IMR-90 (cell line): Measurements from ENCODE around the gene RNF123. TPM values are rescaled to one million over a fixed set of nuclear protein-coding genes. Genes with fewer than 3 reads are reported as not detected.
A peak's percentile ranks its signal among the peaks of the same experiment; 100 is the strongest.

ENCODE experiments used
- ATAC-seq: fragments of 200-7000 bp; cut with Tn5 transposase; 2 replicates; pipeline ENCODE4 v1.9.1; 2020; ENCODE audit warnings: low read depth, mild to moderate bottlenecking, moderate library complexity
- BruUV-seq: library from RNA; stranded (reverse); fragments of 400-500 nt; replicated peaks from 2 replicates; lab custom pipeline; 2021; lab: Mats Ljungman, UMichigan
- CTCF ChIA-PET: fragments of 300-600 bp; formaldehyde crosslinking; extraction: SDS; loops from one replicate; lab custom pipeline; 2021; ENCODE audit warnings: antibody characterized with exemption; lab: Yijun Ruan, JAX
- POLR2A ChIA-PET: fragments of 300-600 bp; sonication (Branson Sonifier 250); formaldehyde crosslinking; loops from one replicate; lab custom pipeline; 2022; ENCODE audit warnings: antibody characterized with exemption; ENCODE audit not compliant: unreplicated experiment; lab: Charles Lee
- DNase-seq: peaks from one replicate; pipeline ENCODE4 v3.0.0; 2013
- H2AFZ ChIP-seq: replicated peaks from 2 replicates; pipeline ENCODE3; 2013; ENCODE audit warnings: low read length, mild to moderate bottlenecking; ENCODE audit not compliant: poor library complexity
- H2AK5ac ChIP-seq: 2 replicates; pipeline ENCODE4 v1.6.1; 2013; ENCODE audit warnings: low read depth, low read length, inconsistent platforms
- H2AK9ac ChIP-seq: replicated peaks from 2 replicates; pipeline ENCODE3; 2013; ENCODE audit warnings: mild to moderate bottlenecking, low read depth, low read length, moderate library complexity; ENCODE audit not compliant: poor library complexity
- H2BK120ac ChIP-seq: 2 replicates; pipeline ENCODE4 v1.6.1; 2013; ENCODE audit warnings: low read depth, low read length, inconsistent platforms
- H2BK15ac ChIP-seq: 3 replicates; pipeline ENCODE4 v1.6.1; 2013; ENCODE audit warnings: low read depth, low read length, inconsistent platforms
- H2BK20ac ChIP-seq: 2 replicates; pipeline ENCODE4 v1.6.1; 2013; ENCODE audit warnings: low read depth, mild to moderate bottlenecking, inconsistent platforms, low read length, moderate library complexity
- H2BK5ac ChIP-seq: 2 replicates; pipeline ENCODE4 v1.6.1; 2013; ENCODE audit warnings: mild to moderate bottlenecking, low read depth, low read length, inconsistent platforms; ENCODE audit not compliant: poor library complexity, severe bottlenecking
- H3K14ac ChIP-seq: replicated peaks from 2 replicates; pipeline ENCODE4 v1.6.1; 2013; ENCODE audit warnings: low read depth, low read length, inconsistent platforms
- H3K18ac ChIP-seq: 2 replicates; pipeline ENCODE4 v1.6.1; 2013; ENCODE audit warnings: low read depth, low read length, control low read depth
- H3K23ac ChIP-seq: 2 replicates; pipeline ENCODE4 v1.6.1; 2013; ENCODE audit warnings: low read depth, low read length, inconsistent platforms
- H3K27ac ChIP-seq: 2 replicates; pipeline ENCODE4 v1.5.1; 2013; ENCODE audit warnings: mild to moderate bottlenecking, control low read depth, low read length; ENCODE audit not compliant: insufficient read depth
- H3K27me3 ChIP-seq: 2 replicates; pipeline ENCODE4 v1.6.1; 2013; ENCODE audit warnings: low read length; ENCODE audit not compliant: control insufficient read depth, insufficient read depth
- H3K36me3 ChIP-seq: 2 replicates; pipeline ENCODE4 v1.6.1; 2013; ENCODE audit warnings: low read length, mixed read lengths; ENCODE audit not compliant: control insufficient read depth, insufficient read depth
- H3K4ac ChIP-seq: 2 replicates; pipeline ENCODE4 v1.6.1; 2013; ENCODE audit warnings: low read depth, low read length, inconsistent platforms
- H3K4me1 ChIP-seq: 2 replicates; pipeline ENCODE4 v1.6.1; 2013; ENCODE audit warnings: low read length, mixed read lengths; ENCODE audit not compliant: control insufficient read depth, insufficient read depth
- H3K4me2 ChIP-seq: 2 replicates; pipeline ENCODE4 v1.6.1; 2013; ENCODE audit warnings: low read depth, mild to moderate bottlenecking, control low read depth, low read length, moderate library complexity
- H3K4me3 ChIP-seq: 2 replicates; pipeline ENCODE4 v1.5.1; 2013; ENCODE audit warnings: low read depth, mild to moderate bottlenecking, control low read depth, low read length, moderate library complexity; ENCODE audit not compliant: insufficient read depth
- H3K56ac ChIP-seq: 2 replicates; pipeline ENCODE4 v1.6.1; 2013; ENCODE audit warnings: low read length, inconsistent platforms; ENCODE audit not compliant: insufficient read depth; ENCODE audit errors: extremely low read depth
- H3K79me1 ChIP-seq, 2 experiments: 2 replicates each; pipeline ENCODE4 v1.6.1; 2013; ENCODE audit warnings: low read length in 2 of 2, inconsistent platforms in 1 of 2, low read depth in 1 of 2
- H3K9ac ChIP-seq: 2 replicates; pipeline ENCODE4 v1.6.1; 2013; ENCODE audit warnings: low read depth, low read length, control low read depth
- H3K9me1 ChIP-seq: 2 replicates; pipeline ENCODE4 v1.6.1; 2013; ENCODE audit warnings: low read length, inconsistent platforms; ENCODE audit not compliant: insufficient read depth
- H3K9me3 ChIP-seq: 2 replicates; pipeline ENCODE4 v1.6.1; 2013; ENCODE audit warnings: low read length; ENCODE audit not compliant: control insufficient read depth, insufficient read depth
- H4K20me1 ChIP-seq: 2 replicates; pipeline ENCODE4 v1.6.1; 2013; ENCODE audit warnings: low read length, inconsistent platforms; ENCODE audit not compliant: insufficient read depth
- H4K5ac ChIP-seq: 2 replicates; pipeline ENCODE4 v1.6.1; 2013; ENCODE audit warnings: mild to moderate bottlenecking, low read depth, low read length, control low read depth
- H4K8ac ChIP-seq, 2 experiments: 2 replicates each; pipeline ENCODE4 v1.6.1; 2013; ENCODE audit warnings: low read depth in 2 of 2, low read length in 2 of 2, control low read depth in 1 of 2, inconsistent platforms in 1 of 2
- H4K91ac ChIP-seq: 2 replicates; pipeline ENCODE4 v1.6.1; 2013; ENCODE audit warnings: low read depth, low read length, inconsistent platforms; ENCODE audit not compliant: insufficient read depth
- CHD1 ChIP-seq: IDR thresholded peaks from 2 replicates; pipeline ENCODE4 v1.6.1; 2012; ENCODE audit warnings: low read depth, low read length, improper control_type of control experiment
- MAFK ChIP-seq: IDR thresholded peaks from 2 replicates; pipeline ENCODE4 v1.6.1; 2012; ENCODE audit warnings: low read depth, low read length, improper control_type of control experiment
- MAZ ChIP-seq: IDR thresholded peaks from 2 replicates; pipeline ENCODE4 v1.6.1; 2012; ENCODE audit warnings: low read depth, mild to moderate bottlenecking, low read length, improper control_type of control experiment, moderate library complexity, borderline replicate concordance
- MXI1 ChIP-seq: IDR thresholded peaks from 2 replicates; pipeline ENCODE4 v1.6.1; 2012; ENCODE audit warnings: low read depth, mild to moderate bottlenecking, low read length, moderate library complexity, borderline replicate concordance
- POLR2A ChIP-seq: IDR thresholded peaks from 2 replicates; pipeline ENCODE4 v1.6.1; 2012; ENCODE audit warnings: mild to moderate bottlenecking, low read depth, low read length
- RFX5 ChIP-seq: IDR thresholded peaks from 2 replicates; pipeline ENCODE4 v1.8.0; 2012; ENCODE audit warnings: low read depth, mild to moderate bottlenecking, low read length, moderate library complexity
- SMC3 ChIP-seq: fragments of 150-350 bp; IDR thresholded peaks from 2 replicates; pipeline ENCODE4 v1.6.1; 2016; ENCODE audit warnings: low read depth, mild to moderate bottlenecking, antibody characterized with exemption, low read length, moderate library complexity
- USF2 ChIP-seq: fragments of 150-350 bp; IDR thresholded peaks from 2 replicates; pipeline ENCODE4 v1.6.1; 2017; ENCODE audit warnings: mild to moderate bottlenecking, antibody characterized with exemption, low read length, low read depth
- WGBS, 2 experiments: methylation state at CpG; one replicate each; pipeline versions ENCODE4 v1.1.5 to v1.1.7; 2013; ENCODE audit warnings: missing lambda C conversion rate in 2 of 2; ENCODE audit not compliant: insufficient read length in 1 of 2; ENCODE audit errors: extremely low coverage in 2 of 2; 5-methylcytosine and 5-hydroxymethylcytosine counted together
- dilution Hi-C: fragments of 300-500 bp; cut with HindIII; formaldehyde crosslinking; loops from one replicate; pipeline ENCODE4 v1.14.3; 2018; ENCODE audit warnings: low sequenced_read_pairs; ENCODE audit not compliant: unreplicated experiment
- in situ Hi-C: fragments of 300-500 bp; cut with MboI; formaldehyde crosslinking; loops from 3 replicates; pipeline ENCODE4 v1.14.3; 2019; ENCODE audit warnings: low sequenced_read_pairs, inconsistent platforms, mixed read lengths
- intact Hi-C: fragments of 100-400 bp; cut with micrococcal nuclease; formaldehyde crosslinking; loops from 2 replicates; pipeline ENCODE4 v1.10.0; 2022
- polyA plus RNA-seq, 3 experiments: library from polyadenylated mRNA; depleted of rRNA; stranded (reverse); fragments of >200 nt; gene quantifications; 2 replicates each; pipeline ENCODE4 v1.2.3, GENCODE V29; 2012; ENCODE audit warnings: low replicate concordance in 1 of 3
- total RNA-seq: library from RNA; depleted of rRNA; stranded (reverse); fragments of >200 nt; gene quantifications from 2 replicates; pipeline ENCODE4 v1.2.3, GENCODE V29; 2012
- TF ChIP-seq, protein P1 (sequence below): conservative IDR thresholded peaks from 2 replicates; pipeline ENCODE4 v1.5.1; 2012; ENCODE audit warnings: mild to moderate bottlenecking, low read depth, low read length, improper control_type of control experiment

Gene RNF123
- total and polyA plus RNA-seq, 2 of the 4 experiments (the other 2 are of a cell fraction) = 13.4 to 37.7 TPM

- intact Hi-C loops = no loop called here
- ATAC-seq = peak; percentile 16; the same call in 1 of the 2 replicates
- BruUV-seq = no TSS peak
Observed at GRCh38 chr3:49668414-49668797, 21.0 kb upstream of the RNF123 start.

More at GRCh38 chr3:49668414-49668797, 21.0 kb upstream of the RNF123 start:
- no peaks in the 10 kb centered on the region for H3K9me3 ChIP-seq
- no peak overlapping the region for H3K14ac ChIP-seq
- no peak overlapping the region for H3K18ac ChIP-seq
- H3K36me3 ChIP-seq = no peaks in the 10 kb centered on the region
- peak overlapping the region; percentile 13 for H2AFZ ChIP-seq
- no peak overlapping the region for H2AK9ac ChIP-seq
- TF ChIP-seq POLR2A (no peak), RFX5 (no peak), MAFK (no peak), SMC3 (no peak), MAZ (no peak), MXI1 (no peak), USF2 (no peak), CHD1 (no peak)
- TF ChIP-seq, protein P1, sequence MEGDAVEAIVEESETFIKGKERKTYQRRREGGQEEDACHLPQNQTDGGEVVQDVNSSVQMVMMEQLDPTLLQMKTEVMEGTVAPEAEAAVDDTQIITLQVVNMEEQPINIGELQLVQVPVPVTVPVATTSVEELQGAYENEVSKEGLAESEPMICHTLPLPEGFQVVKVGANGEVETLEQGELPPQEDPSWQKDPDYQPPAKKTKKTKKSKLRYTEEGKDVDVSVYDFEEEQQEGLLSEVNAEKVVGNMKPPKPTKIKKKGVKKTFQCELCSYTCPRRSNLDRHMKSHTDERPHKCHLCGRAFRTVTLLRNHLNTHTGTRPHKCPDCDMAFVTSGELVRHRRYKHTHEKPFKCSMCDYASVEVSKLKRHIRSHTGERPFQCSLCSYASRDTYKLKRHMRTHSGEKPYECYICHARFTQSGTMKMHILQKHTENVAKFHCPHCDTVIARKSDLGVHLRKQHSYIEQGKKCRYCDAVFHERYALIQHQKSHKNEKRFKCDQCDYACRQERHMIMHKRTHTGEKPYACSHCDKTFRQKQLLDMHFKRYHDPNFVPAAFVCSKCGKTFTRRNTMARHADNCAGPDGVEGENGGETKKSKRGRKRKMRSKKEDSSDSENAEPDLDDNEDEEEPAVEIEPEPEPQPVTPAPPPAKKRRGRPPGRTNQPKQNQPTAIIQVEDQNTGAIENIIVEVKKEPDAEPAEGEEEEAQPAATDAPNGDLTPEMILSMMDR = no peak
- ChIA-PET POLR2A (no interaction called here), CTCF (no interaction called here)
- no peak overlapping the region for H4K5ac ChIP-seq
- peaks cover 6% of the 10 kb centered on the region for H3K4me1 ChIP-seq
- H3K9me1 ChIP-seq = peaks cover 5% of the 10 kb centered on the region; the same call in 1 of the 2 replicates
- H3K79me1 ChIP-seq = peaks cover 5% of the 10 kb centered on the region in 2 experiments; a peak in 3 of 4 replicates
- no peak overlapping the region for H2AK5ac ChIP-seq
- H3K27ac ChIP-seq = no peak overlapping the region
- peaks cover 3% of the 10 kb centered on the region; the same call in 1 of the 2 replicates for H4K20me1 ChIP-seq
- no peak overlapping the region for H3K4me3 ChIP-seq
- in situ Hi-C loops (no loop called here), dilution Hi-C loops (no loop called here)
- no peak overlapping the region for H4K8ac ChIP-seq
- H2BK15ac ChIP-seq = no peak overlapping the region
- no peak overlapping the region for H2BK20ac ChIP-seq
- H2BK5ac ChIP-seq = no peak overlapping the region
- no peak overlapping the region for H3K4ac ChIP-seq
- H3K4me2 ChIP-seq = no peak overlapping the region; the same call in 1 of the 2 replicates
- 4% methylated on average over 3 of the region's 5 CpGs; no CpG with 5 or more reads in 1 of the 2 experiments for WGBS, 2 experiments
- H4K91ac ChIP-seq = no peak overlapping the region
- H3K56ac ChIP-seq = no peak overlapping the region
- H3K9ac ChIP-seq = no peak overlapping the region
- peaks cover 9% of the 10 kb centered on the region; the same call in 1 of the 2 replicates for H3K27me3 ChIP-seq
- no peak overlapping the region for H2BK120ac ChIP-seq
- no peak for DNase-seq
- no peak overlapping the region for H3K23ac ChIP-seq
